22Rv1 (cell line): ENCODE results near the gene DHX29.

ENCODE experiments used
- CTCF ChIP-seq: fragments of 450-650 bp; IDR thresholded peaks from 2 replicates; pipeline ENCODE4 v1.5.1; 2017; ENCODE audit warnings: mild to moderate bottlenecking
- ZFX ChIP-seq: fragments of 450-650 bp; IDR thresholded peaks from 2 replicates; pipeline ENCODE4 v1.6.1; 2017; ENCODE audit warnings: antibody characterized with exemption, borderline replicate concordance

- TF ChIP-seq CTCF: no peak
- TF ChIP-seq ZFX: no peak
Measured at GRCh38 chr5:55327281-55327680, 19.8 kb upstream of the DHX29 start.
